Kidney (tissue), 14 donors: ENCODE data around the gene PSORS1C1. TPM values are rescaled to one million over a fixed set of nuclear protein-coding genes. Genes with fewer than 3 reads are reported as not detected.

Source experiments
- DNase-seq, 5 donors: peaks; one replicate each; pipeline ENCODE4 v3.0.0-alpha.2; 2013 to 2020
- FAIRE-seq: peaks from 2 replicates; lab custom pipeline; 2012; peaks lifted over from hg19 to GRCh38; lab: Jason Lieb, UNC
- H3K27ac ChIP-seq, 2 donors: one replicate each; pipeline ENCODE4 v1.7.0; 2013; ENCODE audit warnings: low read depth in 2 of 2, low read length in 2 of 2, inconsistent platforms in 1 of 2
- H3K27me3 ChIP-seq: one replicate; pipeline ENCODE4 v1.7.1; 2013; ENCODE audit warnings: low read length, inconsistent platforms; ENCODE audit not compliant: control insufficient read depth, insufficient read depth
- H3K36me3 ChIP-seq, 3 donors: one replicate each; pipeline versions ENCODE4 v1.7.0 to v1.7.1; 2013; ENCODE audit warnings: low read length in 3 of 3, control low read depth in 1 of 3, inconsistent platforms in 1 of 3; ENCODE audit not compliant: insufficient read depth in 3 of 3, control insufficient read depth in 2 of 3
- H3K4me1 ChIP-seq, 3 donors: one replicate each; pipeline versions ENCODE4 v1.7.0 to v1.7.1; 2013; ENCODE audit warnings: low read length in 3 of 3, inconsistent platforms in 1 of 3, low read depth in 1 of 3; ENCODE audit not compliant: control insufficient read depth in 2 of 3, insufficient read depth in 2 of 3
- H3K4me3 ChIP-seq, 3 donors: one replicate each; pipeline versions ENCODE4 v1.7.0 to v1.8.1; 2013; ENCODE audit warnings: low read length in 3 of 3, control low read depth in 1 of 3, inconsistent platforms in 1 of 3
- H3K9ac ChIP-seq, 3 donors: one replicate each; pipeline versions ENCODE4 v1.7.0 to v1.7.1; 2013; ENCODE audit warnings: low read length in 3 of 3, control low read depth in 1 of 3, inconsistent platforms in 1 of 3
- H3K9me3 ChIP-seq, 3 donors: one replicate each; pipeline versions ENCODE4 v1.7.0 to v1.7.1; 2013; ENCODE audit warnings: low read length in 3 of 3, control low read depth in 1 of 3, inconsistent platforms in 1 of 3; ENCODE audit not compliant: control insufficient read depth in 2 of 3, insufficient read depth in 1 of 3
- CTCF ChIP-seq: IDR thresholded peaks from 3 replicates; pipeline ENCODE4 v1.5.1; 2012; ENCODE audit warnings: mild to moderate bottlenecking, moderate library complexity, borderline replicate concordance; ENCODE audit not compliant: insufficient read depth; ENCODE audit errors: extremely low read depth
- intact Hi-C: fragments of 100-400 bp; cut with DNase I; formaldehyde crosslinking; loops from one replicate; pipeline ENCODE4 v1.11.1; 2022
- polyA plus RNA-seq: library from polyadenylated mRNA; stranded (reverse); fragments of 350-450 nt; fragmentation: Illumina TruSeq; extraction: RNeasy Lipid Tissue Mini Kit (QIAGEN cat#74804); gene quantifications from one replicate; pipeline ENCODE4 v1.2.3, GENCODE V29; 2014; ENCODE audit warnings: low read depth, low replicate concordance; ENCODE audit not compliant: insufficient read depth
- total RNA-seq: library from RNA; stranded (reverse); fragmentation: NEBNext Ultra II Directional; extraction: Animal tissue kit (Norgen Biotek cat#: 25700); gene quantifications from one replicate; pipeline ENCODE4 v1.2.1, GENCODE V29; 2021
- donor health status: control.
- donor health status: control.
- donor health status: control.
- donor health status: control.
- donor health status: control.
- donor health status: DM: yes; HTN: yes; CAD: no.
- donor health status: Normal renal cell carcinoma (clear cell type).

The PSORS1C1 gene
- total and polyA plus RNA-seq, 2 donors from 2014 or later = 2.1 to 3.6 TPM

- FAIRE-seq = no peak
- H3K9me3 ChIP-seq = no peaks in the 10 kb centered on the region
- DNase-seq = no peak
- peaks cover 0 to 2% (median 0%) of the 10 kb centered on the region in 3 donors for H3K36me3 ChIP-seq
- H3K27ac ChIP-seq = no peak overlapping the region
- intact Hi-C loops = no loop called here
- no peak overlapping the region for H3K4me3 ChIP-seq
- H3K9ac ChIP-seq = no peak overlapping the region
- H3K27me3 ChIP-seq = no peaks in the 10 kb centered on the region
- peaks cover 0 to 20% (median 5%) of the 10 kb centered on the region in 3 donors for H3K4me1 ChIP-seq
- no peak for TF ChIP-seq CTCF
Observed at GRCh38 chr6:31172973-31173384, 58.4 kb downstream of the PSORS1C1 start.

- Histone ChIP-seq H3K9me3 (no peaks in the 10 kb centered on the region), H3K27me3 (no peaks in the 10 kb centered on the region), H3K4me3 (no peak overlapping the region), H3K36me3 (peaks cover 0 to 2% (median 0%) of the 10 kb centered on the region in 3 donors), H3K4me1 (peaks cover 0 to 23% (median 5%) of the 10 kb centered on the region in 3 donors), H3K27ac (no peak overlapping the region), H3K9ac (no peak overlapping the region)
- TF ChIP-seq CTCF = no peak
- FAIRE-seq = no peak
- intact Hi-C loops = no loop called here
- DNase-seq = no peak
Observed at GRCh38 chr6:31173406-31173805, 58.8 kb downstream of the PSORS1C1 start.

GRCh38 chr6:31174378-31174777, 59.8 kb downstream of the PSORS1C1 start:
- no peaks in the 10 kb centered on the region for H3K27me3 ChIP-seq
- no peak overlapping the region for H3K9ac ChIP-seq
- DNase-seq (no peak), FAIRE-seq (no peak)
- intact Hi-C loops = no loop called here
- peaks cover 0 to 2% (median 0%) of the 10 kb centered on the region in 3 donors for H3K36me3 ChIP-seq
- no peak for TF ChIP-seq CTCF
- H3K9me3 ChIP-seq = no peaks in the 10 kb centered on the region
- peaks cover 0 to 25% (median 0%) of the 10 kb centered on the region in 3 donors for H3K4me1 ChIP-seq
- H3K27ac ChIP-seq = no peak overlapping the region
- H3K4me3 ChIP-seq = no peak overlapping the region

DNA sequence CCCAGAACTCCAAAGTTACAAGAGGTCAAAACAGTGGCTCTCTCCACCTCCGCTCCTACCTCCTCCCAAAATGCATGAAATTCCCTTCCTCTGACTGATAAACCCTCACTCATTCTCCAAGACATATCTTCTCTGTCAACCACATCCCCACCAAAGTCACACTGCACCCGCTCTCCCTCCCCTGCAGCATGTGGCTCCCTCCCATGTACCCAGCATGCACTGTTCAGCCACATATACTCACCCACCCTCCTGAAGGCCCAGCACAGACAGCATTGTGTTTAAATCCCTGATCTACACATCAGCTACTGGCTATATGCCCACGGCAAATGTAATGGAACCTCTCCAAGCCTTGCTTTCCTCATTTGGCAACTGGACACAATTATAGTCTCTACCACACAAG, 61.4 kb downstream of the PSORS1C1 start:
- H3K9me3 ChIP-seq = no peaks in the 10 kb centered on the region
- no peak for TF ChIP-seq CTCF
- H3K27me3 ChIP-seq = no peaks in the 10 kb centered on the region
- H3K4me1 ChIP-seq = peaks cover 0 to 24% (median 0%) of the 10 kb centered on the region in 3 donors
- no peak overlapping the region for H3K27ac ChIP-seq
- intact Hi-C loops = no loop called here
- DNase-seq (peak in 1 of 5 donors; percentile 16), FAIRE-seq (no peak)
- H3K36me3 ChIP-seq = peaks cover 0 to 4% (median 0%) of the 10 kb centered on the region in 3 donors
- no peak overlapping the region for H3K9ac ChIP-seq
- H3K4me3 ChIP-seq = no peak overlapping the region
